HG03097 (cell line): ENCODE measurements around the gene OR51E1.

Experiments used
- ATAC-seq: cut with Tn5 transposase; IDR thresholded peaks from one replicate; pipeline ENCODE4 v1.9.1; 2021; ENCODE audit not compliant: unreplicated experiment, low FRiP score

OR51E1 gene

DNA sequence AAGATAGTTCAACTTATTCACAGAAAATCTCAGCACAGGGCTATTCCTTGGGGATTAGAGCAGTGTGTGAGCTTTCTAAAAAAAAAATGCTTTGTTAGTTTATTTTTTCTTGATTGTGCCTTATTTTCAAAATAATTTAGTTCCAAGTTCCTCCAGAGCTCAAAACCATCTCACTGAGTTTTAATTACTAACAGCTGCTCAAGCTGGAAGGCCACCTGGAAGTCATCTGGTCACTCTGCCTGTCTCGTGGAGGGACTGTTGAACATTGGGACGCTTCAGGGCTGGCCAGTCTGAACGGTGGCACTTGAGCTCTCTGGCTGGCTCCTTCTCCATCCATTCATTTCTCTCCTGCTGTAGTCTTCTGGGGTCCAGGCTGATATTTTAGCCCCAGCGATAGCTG lies 4.0 kb downstream of the OR51E1 start:
- no peak for ATAC-seq

DNA sequence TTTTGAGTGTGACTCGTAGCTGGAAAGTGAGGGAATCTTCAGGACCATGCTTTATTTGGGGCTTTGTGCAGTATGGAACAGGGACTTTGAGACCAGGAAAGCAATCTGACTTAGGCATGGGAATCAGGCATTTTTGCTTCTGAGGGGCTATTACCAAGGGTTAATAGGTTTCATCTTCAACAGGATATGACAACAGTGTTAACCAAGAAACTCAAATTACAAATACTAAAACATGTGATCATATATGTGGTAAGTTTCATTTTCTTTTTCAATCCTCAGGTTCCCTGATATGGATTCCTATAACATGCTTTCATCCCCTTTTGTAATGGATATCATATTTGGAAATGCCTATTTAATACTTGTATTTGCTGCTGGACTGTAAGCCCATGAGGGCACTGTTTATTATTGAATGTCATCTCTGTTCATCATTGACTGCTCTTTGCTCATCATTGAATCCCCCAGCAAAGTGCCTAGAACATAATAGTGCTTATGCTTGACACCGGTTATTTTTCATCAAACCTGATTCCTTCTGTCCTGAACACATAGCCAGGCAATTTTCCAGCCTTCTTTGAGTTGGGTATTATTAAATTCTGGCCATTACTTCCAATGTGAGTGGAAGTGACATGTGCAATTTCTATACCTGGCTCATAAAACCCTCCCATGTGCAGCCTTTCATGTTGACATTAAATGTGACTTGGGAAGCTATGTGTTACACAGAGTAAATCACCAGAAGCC lies 11.0 kb downstream of the OR51E1 start:
- ATAC-seq, result no peak

DNA sequence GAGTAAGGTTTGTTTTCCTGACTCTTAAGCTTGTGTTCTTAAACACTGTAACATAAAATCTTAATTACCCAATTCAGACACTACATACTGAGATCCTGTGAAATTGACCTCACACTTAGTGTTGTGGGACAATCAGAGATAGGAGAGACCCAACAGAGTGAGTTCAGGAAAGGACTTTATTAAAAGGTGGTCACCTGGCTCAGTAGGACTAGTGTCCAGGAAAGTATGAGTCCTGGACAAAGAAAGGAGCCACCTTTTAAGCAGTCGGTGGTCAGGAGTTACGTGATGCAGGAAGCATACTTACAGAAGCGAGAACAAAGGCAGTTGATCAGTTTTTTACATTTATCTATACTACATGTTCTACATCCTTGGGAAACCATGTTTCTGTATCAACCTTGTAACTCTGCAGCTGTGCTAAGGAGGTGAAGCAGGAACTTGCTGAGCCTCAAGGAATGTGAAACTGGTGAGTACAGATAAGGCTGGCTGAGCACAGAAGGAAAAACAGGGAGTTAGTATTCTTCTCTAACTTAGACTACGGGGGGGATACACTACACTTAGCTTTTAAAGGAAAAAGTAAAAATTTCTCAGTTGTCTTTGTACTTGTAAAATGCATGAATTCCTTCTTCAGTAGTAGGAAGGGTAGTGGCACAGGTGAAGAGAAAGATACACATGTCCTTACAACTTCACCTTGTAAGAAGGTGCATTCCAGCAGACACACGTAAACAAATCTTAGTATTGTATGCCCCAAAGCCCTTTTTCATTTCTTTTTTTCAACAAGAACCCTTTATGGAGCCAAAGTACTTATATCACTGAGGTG lies 15.1 kb downstream of the OR51E1 start:
- ATAC-seq, result no peak

- ATAC-seq, result no peak
Measured at GRCh38 chr11:4662876-4663275, 19.1 kb downstream of the OR51E1 start.

GRCh38 chr11:4664183-4664582 lies 20.4 kb downstream of the OR51E1 start:
- ATAC-seq, result no peak

DNA sequence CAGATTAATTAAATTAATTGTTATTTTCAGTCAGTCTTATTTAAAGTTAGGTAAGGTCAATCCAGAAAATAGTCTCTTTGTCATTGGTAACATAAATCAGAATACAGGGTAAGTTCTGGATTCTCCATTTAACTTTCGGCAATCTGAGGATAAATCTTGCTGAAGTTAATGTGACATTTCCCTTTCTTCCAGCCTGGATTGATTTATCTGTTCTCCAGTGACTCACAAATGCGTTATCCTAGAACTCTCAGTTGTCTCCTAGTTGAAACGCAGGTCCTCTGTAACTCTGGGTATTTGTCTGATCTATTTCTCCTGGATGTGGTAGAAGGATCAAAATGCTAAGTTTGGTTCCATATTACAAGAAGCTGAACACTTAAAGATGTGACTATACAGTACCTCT lies 21.0 kb downstream of the OR51E1 start:
- no peak for ATAC-seq

DNA sequence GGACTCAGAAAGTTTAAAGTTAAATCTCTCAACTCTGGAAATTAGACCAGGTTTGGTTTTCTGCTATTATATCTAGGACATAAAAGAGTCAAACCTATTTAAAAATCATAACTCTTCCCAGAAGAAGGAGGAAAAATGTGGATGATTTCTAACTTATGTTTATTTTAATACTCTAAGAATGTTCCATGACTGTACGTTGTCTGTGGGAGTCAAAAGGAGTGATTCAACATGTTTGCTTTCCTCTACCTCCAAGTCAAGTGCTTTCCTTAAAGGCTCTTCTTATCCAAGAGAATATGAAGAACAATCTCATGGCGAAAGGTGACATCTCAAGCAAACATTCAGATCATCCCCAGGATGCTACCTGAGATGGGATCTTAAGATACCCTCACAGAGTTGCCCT lies 21.6 kb downstream of the OR51E1 start:
- ATAC-seq, result no peak

GRCh38 chr11:4671741-4672140 lies 28.0 kb downstream of the OR51E1 start:
- ATAC-seq, result no peak

- no peak for ATAC-seq
Measured at GRCh38 chr11:4672470-4672869, 28.7 kb downstream of the OR51E1 start.

- no peak for ATAC-seq
Measured at GRCh38 chr11:4673781-4674180, 30.0 kb downstream of the OR51E1 start.

DNA sequence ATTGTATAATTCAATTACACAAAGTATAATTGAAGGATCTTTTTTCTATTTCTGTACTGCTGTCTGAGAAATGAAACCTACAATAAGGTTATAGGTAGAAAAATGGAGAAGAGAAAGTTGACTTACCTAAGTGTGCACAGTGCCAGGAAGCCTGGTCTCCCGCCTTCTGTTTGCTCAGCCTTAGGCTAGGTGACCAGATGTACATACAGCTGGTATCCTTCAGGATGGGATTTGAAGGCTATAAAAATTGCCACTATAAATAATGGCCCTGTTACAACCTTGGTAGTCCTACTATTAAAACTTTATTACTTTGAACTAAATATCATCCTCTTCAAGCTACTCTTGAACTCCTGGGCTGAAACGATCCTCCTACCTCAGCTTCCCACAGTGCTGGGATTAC lies 34.2 kb downstream of the OR51E1 start:
- ATAC-seq, result no peak

DNA sequence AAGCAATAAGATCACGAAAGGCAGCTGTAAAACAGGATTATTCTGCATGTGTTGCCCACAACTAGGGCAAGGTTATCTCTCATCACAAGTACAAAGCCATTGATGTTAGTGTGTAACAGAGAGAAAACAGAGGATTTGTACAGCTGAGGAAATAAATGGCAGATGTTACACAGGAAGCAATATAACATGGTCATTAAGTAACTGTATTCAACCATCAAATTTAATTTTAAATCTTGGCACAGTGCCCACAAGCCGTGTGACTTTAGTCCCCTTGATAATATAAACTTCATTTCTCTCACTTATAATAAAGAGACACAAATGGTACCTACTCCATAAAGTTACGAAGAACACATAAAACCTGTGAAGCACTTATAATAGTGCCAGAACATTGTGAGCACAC lies 36.6 kb downstream of the OR51E1 start:
- ATAC-seq, result no peak

GRCh38 chr11:4682623-4683419 lies 39.0 kb downstream of the OR51E1 start:
- no peak for ATAC-seq

DNA sequence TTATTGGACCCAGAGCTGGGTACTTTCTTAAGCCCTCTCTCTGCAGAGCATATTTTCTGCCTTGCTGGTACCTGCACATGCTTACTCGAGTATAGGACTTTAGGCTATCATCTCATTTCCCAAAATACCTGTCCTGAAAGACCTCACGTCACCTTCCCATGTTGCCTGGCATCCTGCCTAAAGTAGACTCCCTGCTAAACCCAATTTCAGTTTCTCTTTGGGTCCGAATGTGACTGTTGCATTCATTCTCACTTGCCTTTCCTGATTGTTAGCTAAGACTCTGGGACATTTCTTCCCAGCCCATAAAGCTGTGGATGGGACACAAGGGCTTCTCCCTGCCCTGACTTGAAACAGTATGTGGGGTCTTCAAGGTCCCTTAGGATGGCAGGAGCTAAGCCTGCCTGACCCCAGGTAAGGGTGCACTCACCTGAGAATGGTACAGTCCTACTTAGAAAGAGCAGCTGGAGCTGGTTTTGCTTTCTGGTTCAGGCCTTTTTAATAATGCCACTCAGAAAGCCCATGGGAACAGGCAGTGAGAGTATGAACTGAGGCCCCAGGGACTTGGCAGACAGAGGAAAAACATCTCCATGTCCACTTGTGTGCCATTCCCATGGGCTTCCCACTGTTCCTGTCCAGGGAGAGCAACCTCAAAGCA lies 41.0 kb downstream of the OR51E1 start:
- ATAC-seq, result no peak

DNA sequence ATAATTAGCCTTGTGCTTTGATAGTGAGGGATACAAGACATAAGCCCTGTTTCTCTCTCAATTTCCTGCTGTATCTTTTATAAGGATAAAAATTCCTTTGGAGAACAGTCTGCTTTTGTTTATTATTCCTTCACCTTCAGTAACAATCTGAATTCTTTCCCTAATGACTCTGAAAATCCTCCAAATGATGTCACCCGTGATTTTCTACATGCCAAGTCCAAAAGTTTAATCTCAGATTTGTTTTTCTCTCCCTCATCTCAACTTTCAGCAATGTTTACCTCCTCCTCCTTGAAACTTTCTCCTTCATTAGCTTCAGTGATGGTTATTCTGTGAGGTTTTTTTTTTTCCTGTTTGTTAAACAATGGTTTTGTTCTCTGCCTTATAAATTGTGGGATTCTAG lies 51.7 kb downstream of the OR51E1 start:
- no peak for ATAC-seq

- ATAC-seq, result no peak
Measured at GRCh38 chr11:4697585-4697984, 53.8 kb downstream of the OR51E1 start, which contains the start of gene OR51E2. Gene OR51E2, minus strand, starts transcription at chr11:4697853. Its CDS starts 15,142 bp downstream, at chr11:4682711.

GRCh38 chr11:4699697-4700435 lies 56.1 kb downstream of the OR51E1 start:
- ATAC-seq, result peak; percentile 77

DNA sequence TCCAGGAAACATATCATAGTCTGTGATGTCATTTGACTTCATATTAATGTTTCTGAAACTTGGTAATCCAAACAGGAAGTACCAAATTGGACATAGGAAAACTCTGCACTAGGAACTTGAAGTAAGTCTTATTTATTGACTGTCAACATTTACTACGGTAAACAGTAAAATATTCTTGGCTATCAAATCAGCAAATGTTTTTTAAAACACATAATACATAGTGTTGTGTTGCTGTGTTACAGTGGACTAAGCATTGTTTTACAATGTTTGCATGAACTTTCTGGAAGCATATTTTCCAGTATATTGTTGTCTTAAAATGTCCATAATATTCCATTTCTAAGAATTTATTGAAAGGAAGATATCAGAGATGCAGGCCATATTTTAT lies 56.6 kb downstream of the OR51E1 start:
- no peak for ATAC-seq

DNA sequence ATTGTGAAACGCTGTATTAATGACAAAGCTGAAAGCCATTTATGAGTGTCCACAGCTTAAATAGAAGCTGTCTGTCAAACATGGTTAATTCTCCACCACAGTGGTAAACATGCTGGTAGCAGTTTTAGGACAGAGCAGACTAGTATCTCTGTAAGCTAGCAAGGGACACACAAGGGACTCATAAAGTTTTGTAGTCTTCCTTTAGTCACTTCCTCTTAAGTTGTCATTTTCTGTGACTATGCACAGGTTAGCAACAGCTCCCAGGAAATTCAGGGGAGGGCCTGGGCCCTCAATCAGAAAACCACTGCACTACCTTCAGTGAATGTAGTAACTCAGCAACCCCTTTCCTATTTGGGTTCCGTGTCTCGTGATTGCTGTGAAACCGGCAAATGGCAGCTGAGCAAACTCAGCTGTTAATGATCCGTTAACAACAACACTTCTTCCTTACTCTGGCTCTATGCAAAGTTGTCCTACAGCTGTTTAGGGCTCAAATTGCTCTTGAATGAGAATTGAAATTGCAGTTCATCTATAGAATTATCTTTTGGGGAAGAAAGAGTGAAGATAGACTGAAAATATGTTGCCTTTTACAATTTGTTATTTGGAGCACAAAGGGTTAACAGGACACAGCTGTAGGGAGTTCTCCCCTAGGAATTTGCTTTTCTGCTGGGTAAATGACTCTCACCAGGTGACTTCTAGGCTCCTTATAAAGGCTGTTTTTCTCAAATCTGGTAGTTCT lies 60.4 kb downstream of the OR51E1 start, which contains the start of gene MMP26:
Gene MMP26 (plus strand): TSS at position 731 of the 736 bp plus-strand sequence.
- ATAC-seq, result peak; percentile 61
